GM18870 (cell line): ENCODE data around the gene ALG12.

Experiments used
- ATAC-seq: cut with Tn5 transposase; IDR thresholded peaks from one replicate; pipeline ENCODE4 v1.9.1; 2021; ENCODE audit warnings: moderate library complexity; ENCODE audit not compliant: unreplicated experiment

Gene ALG12

GRCh38 chr22:49850959-49851802 is 67.1 kb downstream of the ALG12 start:
- ATAC-seq = no peak
